GM19372 (cell line): ENCODE measurements around the gene PNPO.

Experiments
- ATAC-seq: cut with Tn5 transposase; IDR thresholded peaks from one replicate; pipeline ENCODE4 v1.9.1; 2021; ENCODE audit warnings: mild to moderate bottlenecking, low read depth, moderate library complexity; ENCODE audit not compliant: unreplicated experiment

The PNPO gene

DNA sequence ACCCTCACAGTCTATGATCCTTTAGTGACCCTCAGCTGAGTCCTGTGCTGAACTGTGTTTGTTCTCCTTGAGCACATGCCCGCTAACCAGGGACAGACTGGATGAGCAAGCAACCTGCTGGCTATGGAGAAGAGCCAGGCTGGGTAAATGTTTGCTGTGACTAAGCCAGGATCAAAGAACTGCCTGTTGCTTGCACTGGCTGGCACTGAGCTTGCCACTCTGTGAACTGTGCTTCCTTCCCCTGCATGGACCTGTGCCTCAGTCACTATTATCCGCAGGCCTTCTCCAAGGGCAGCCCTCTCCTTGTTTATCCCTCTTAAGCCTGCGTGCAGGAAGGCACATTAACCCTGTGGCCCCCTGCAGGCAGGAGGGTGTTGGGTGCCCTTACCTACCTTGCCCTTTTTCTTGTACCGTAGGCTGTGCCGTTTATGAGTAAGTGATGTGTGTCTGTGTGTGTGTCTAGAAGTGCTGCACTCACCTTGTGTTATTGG, 7.4 kb downstream of the PNPO start:
- no peak for ATAC-seq

GRCh38 chr17:47949197-47949759, 7.9 kb downstream of the PNPO start:
- peak; percentile 77 for ATAC-seq

GRCh38 chr17:47949946-47950345, 8.6 kb downstream of the PNPO start:
- no peak for ATAC-seq

GRCh38 chr17:47950448-47950847, 9.1 kb downstream of the PNPO start:
- no peak for ATAC-seq

- no peak for ATAC-seq
These were observed 11.0 kb downstream of the PNPO start for GRCh38 chr17:47952171-47953021.

DNA sequence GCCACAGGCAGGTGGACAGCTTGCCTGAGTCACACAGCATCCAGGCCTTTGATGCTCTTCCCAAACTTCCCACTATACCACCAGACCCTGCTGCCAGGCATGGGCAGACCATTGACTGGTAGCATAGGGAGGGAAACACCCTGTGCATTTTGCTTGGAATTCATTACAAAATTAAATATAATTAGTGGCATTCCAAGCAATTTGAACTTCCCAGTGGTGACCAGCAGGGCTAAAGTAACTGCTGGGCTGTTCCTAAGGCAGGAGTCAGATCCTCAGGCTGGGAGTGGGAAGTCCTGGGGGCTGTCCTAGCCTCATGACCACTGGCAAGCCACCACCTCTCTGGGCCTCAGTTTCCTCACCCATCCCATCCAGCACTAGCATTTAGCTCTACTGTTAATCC, 12.5 kb downstream of the PNPO start:
- no peak for ATAC-seq

DNA sequence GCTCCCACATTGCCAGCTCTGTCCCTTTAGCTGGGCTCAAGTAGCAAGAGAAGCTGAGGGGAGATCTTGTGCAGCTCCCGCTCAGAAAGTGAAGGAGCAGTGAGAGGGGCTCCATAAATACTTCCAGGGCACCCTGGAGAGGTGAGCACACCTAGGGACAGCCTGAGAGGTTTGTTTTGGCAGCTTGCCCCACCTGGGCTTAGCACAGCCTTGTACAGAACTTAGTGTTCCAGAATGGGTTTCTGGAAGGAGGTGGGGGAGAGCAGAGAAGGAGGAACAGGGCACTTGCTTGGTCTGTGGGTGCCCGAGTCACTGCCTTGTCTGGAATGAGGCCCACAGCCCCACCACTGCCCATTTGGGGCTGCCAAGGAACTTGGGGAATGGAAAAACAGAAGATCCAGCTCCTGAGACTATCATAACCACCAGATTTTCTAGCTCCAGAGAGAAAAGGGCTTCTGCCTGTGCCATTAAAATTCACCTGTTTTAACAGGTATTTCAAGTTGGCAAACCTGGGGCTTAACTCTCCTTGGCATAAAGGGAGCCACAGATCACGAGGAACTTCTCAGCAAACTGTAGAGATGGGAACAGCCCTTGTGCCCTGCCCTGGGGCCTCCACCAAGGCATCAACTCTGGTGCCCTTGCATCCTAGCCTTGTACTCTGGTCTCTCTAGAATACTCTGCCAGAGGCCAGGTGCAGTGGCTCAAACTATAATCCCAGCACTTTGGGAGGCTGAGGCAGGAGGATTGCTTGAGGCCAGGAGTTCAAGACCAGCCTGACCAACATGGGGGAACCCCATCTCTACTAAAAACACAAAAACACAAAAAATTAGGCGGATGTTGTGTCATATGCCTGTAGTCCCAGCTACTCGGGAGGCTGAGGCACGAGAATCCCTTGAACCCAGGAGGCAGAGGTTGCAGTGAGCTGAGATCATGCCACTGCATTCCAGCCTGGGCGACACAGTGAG, 14.4 kb downstream of the PNPO start:
- ATAC-seq: no peak

DNA sequence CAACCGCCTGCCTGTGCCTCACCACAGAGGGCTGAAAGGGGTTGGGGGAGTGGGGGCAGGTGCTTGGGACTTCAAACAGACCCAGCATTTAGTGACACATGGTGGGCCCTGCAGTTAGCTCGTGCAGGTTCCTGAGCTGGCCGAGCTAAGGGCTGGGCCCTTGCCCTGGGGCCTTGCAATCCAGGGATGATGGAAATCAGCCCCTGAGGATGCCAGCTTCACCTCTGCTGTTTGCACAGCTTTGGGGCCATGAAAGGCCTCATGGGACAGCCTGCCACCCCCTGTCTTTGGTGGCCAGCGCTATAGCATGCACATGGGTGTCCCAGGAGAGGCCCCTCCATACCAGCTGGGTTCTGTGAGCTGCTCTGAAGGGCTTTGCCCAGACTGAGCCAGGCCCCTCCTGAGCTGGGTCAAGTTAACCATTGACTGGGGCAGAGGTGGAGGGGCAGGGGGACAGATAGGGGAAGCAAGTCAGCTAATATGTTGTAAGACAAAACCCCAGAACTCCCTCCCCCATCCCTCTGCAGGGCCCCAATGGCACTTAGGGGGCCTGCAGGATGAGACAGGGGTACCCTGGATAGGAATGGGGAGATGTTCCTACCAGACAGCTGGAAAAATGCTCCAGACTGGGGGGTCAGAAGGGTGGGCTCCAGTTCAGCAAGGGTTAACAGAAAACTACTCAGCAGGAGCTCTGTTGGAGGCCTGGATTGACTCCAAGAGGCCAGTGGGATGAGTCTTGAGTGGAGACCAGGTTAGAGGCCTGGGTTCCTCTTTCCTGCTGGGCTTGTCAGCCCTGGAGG, 15.6 kb downstream of the PNPO start:
- ATAC-seq: no peak

- ATAC-seq: no peak
These were observed 16.5 kb downstream of the PNPO start, which contains the start of gene PRR15L for GRCh38 chr17:47957591-47958490. PRR15L (minus strand) TSS chr17:47957883; CDS start chr17:47953234, 4,649 bp downstream.

DNA sequence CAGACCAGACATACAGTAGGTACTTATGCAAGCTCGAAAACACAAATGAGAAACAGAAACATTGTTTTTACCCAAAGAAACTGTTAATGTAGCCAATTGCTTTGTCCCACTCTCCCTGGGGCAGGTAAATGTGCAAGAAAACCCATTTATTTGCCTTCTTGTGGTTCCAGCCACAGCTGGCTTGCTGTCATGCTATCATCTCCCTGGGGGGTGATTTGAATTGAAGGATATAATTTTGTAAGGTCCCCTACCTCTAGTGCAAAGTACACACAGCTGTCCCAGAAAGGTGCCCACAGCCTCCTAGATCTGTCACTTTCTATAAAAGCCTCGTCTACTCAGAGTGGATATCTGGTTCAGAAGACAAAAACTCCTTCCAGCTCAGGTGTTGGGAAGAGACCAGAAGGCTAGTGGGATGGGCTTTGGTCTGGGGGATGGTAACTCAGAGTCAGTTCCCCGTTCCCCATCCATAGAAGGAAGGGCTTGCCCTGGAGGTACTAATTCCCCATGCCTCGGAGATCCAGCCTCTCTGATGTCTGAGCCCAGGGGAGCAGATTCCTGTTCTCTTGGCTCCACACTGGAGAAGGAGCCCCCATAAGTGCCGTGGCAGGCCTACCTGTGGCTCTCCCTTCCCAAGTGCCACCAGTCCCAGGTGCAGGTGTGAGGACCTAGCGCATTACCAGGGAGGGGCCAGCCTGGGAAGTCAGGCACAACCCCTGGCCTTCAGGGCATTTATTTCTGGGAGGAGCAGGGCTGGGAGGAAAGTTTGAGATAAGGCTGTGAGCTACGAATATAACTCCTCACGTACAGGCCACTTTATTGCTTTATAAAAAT, 18.7 kb downstream of the PNPO start:
- no peak for ATAC-seq

- ATAC-seq: no peak
These were observed 20.0 kb downstream of the PNPO start for GRCh38 chr17:47961406-47961805.

DNA sequence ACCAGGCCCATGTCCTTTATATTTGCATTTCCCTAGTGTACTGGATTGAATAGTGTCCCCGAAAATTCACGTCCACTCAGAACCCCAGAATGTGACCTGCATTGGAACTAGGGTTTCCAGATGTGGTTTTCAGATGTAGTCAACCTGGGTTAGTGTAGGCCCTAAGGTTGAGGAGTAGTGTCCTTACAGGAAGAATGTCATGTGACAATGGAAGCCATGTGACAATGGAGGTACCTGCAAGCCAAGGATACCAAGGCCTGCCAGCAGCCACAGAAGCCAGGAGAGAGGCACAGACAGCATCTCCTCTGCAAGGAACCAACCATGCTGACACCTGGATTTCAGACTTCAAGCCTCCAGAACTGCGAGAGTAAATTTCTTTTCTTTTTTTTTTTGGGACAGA, 21.5 kb downstream of the PNPO start:
- no peak for ATAC-seq

DNA sequence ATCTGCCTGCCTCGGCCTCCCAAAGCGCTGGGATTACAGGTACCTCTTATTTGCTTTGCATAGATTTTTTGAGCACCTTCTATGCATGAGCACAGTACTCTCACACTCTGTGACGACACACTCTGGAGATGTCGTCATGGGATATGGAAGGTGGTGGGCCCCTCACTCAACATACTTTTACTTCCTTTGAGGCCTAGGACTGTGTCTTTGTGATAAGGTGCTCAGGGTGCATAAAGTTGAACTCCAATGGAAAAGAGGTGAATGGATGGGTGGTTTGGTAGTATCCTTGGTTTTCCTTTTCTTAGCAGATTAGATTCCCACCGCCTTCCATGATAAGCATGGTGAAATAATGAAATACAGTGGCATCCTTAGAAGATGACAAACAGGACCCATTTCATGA, 23.5 kb downstream of the PNPO start:
- no peak for ATAC-seq

DNA sequence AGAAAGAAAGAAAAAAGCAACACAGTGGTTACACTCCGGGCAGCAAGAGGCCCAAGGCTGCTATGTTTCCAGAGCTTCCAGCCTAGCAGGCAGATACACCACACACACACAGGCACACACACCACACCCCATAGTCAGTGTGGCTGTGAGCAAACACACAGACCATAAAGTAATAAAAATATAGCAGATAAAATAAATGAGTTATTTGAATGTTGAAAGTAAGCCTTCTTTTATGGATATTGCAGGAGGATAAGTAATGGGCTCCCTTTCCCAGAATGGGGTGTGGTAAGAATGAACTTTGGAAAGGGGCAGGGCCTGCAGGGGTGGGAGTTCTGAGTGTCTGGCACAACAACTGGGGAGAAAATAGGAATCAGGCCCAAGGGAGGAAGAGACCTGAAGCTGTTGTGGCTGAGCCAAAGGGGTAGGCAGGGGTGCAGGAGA, 24.7 kb downstream of the PNPO start:
- no peak for ATAC-seq

GRCh38 chr17:47967607-47968252, 26.4 kb downstream of the PNPO start:
- no peak for ATAC-seq

- no peak for ATAC-seq
These were observed 27.5 kb downstream of the PNPO start for GRCh38 chr17:47968836-47969235.

GRCh38 chr17:47969930-47970724, 28.8 kb downstream of the PNPO start:
- ATAC-seq: no peak
